CD4-positive, alpha-beta T cell (primary cell): ENCODE results near the gene MYRIP. TPM values are rescaled to one million over a fixed set of nuclear protein-coding genes. Genes with fewer than 3 reads are reported as not detected.

Experiments used
- ATAC-seq: fragments of 200-7000 bp; cut with Tn5 transposase; one replicate; pipeline ENCODE4 v1.10.0; 2022; ENCODE audit warnings: mild to moderate bottlenecking; ENCODE audit not compliant: poor library complexity
- CTCF ChIA-PET: fragments of 350-600 bp; sonication (Branson Sonifier 250); formaldehyde crosslinking; loops from one replicate; lab custom pipeline; 2021; ENCODE audit warnings: antibody characterized with exemption, inconsistent platforms; lab: Charles Lee
- POLR2A ChIA-PET: fragments of 350-600 bp; sonication (Branson Sonifier 250); formaldehyde crosslinking; loops from one replicate; lab custom pipeline; 2021; ENCODE audit warnings: antibody characterized with exemption, inconsistent platforms; lab: Charles Lee
- DNase-seq, 14 experiments: peaks; one replicate each; pipeline ENCODE4 v3.0.0-alpha.2; 2013 to 2020; ENCODE audit warnings: mixed read lengths in 2 of 14
- H3K27ac ChIP-seq, 2 donors: one replicate each; pipeline versions ENCODE4 v1.5.1 to v1.7.0; 2013; ENCODE audit warnings: low read length in 2 of 2, low read depth in 1 of 2, mild to moderate bottlenecking in 1 of 2
- H3K27me3 ChIP-seq, 2 experiments: 1 replicate in 1 of 2; 2 replicates in 1 of 2; pipeline versions ENCODE4 v1.6.1 to v1.7.0; 2013; ENCODE audit warnings: low read length in 2 of 2, control low read depth in 1 of 2, mild to moderate bottlenecking in 1 of 2, moderate library complexity in 1 of 2; ENCODE audit not compliant: insufficient read depth in 2 of 2, control insufficient read depth in 1 of 2
- H3K36me3 ChIP-seq: one replicate; pipeline ENCODE4 v1.6.1; 2013; ENCODE audit warnings: low read length, control low read depth; ENCODE audit not compliant: insufficient read depth
- H3K4me1 ChIP-seq: one replicate; pipeline ENCODE4 v1.6.1; 2013; ENCODE audit warnings: low read length, control low read depth; ENCODE audit not compliant: insufficient read depth
- H3K4me3 ChIP-seq: one replicate; pipeline ENCODE4 v1.5.1; 2013; ENCODE audit warnings: mild to moderate bottlenecking, low read length, moderate library complexity
- H3K9me3 ChIP-seq, 2 experiments: 1 replicate in 1 of 2; 2 replicates in 1 of 2; pipeline versions ENCODE4 v1.6.1 to v1.7.0; 2013; ENCODE audit warnings: low read length in 2 of 2, mild to moderate bottlenecking in 2 of 2, control low read depth in 1 of 2, moderate library complexity in 1 of 2; ENCODE audit not compliant: control insufficient read depth in 1 of 2, insufficient read depth in 1 of 2
- H3K27ac Mint-ChIP-seq: one replicate; pipeline ENCODE4 v1.8.0; 2020; ENCODE audit warnings: mixed read lengths
- H3K27me3 Mint-ChIP-seq: one replicate; pipeline ENCODE4 v1.8.0; 2021; ENCODE audit warnings: mixed read lengths
- H3K36me3 Mint-ChIP-seq: one replicate; pipeline ENCODE4 v1.8.0; 2021; ENCODE audit warnings: low read depth, mixed read lengths
- H3K4me1 Mint-ChIP-seq: one replicate; pipeline ENCODE4 v1.8.0; 2021; ENCODE audit warnings: low read depth, mixed read lengths
- H3K4me3 Mint-ChIP-seq: one replicate; pipeline ENCODE4 v1.8.0; 2020; ENCODE audit warnings: mild to moderate bottlenecking, mixed read lengths
- H3K9me3 Mint-ChIP-seq: one replicate; pipeline ENCODE4 v1.8.0; 2020; ENCODE audit warnings: mixed read lengths
- intact Hi-C, 2 experiments: fragments of 100-400 bp; cut with DNase I in 1 of 2; cut with micrococcal nuclease in 1 of 2; formaldehyde crosslinking; loops; one replicate each; pipeline versions ENCODE4 v1.15.1 to v1.9.0; 2023 to 2025; cut with DNase I, micrococcal nuclease
- total RNA-seq, 174 experiments: library from RNA in 2 of 174; stranded (reverse) in 2 of 174; gene quantifications; one replicate each; pipeline ENCODE4 v1.2.3 and lab custom pipeline; 2021 to 2026
- TF ChIP-seq, protein P1 (sequence below): fragments of 200-600 bp; IDR thresholded peaks from one replicate; pipeline ENCODE4 v1.8.0; 2022; ENCODE audit warnings: antibody characterized with exemption, mild to moderate bottlenecking

The MYRIP gene
- total RNA-seq, 2 experiments from 2014 or later: not detected

- no peaks in the 10 kb centered on the region for H3K4me1 Mint-ChIP-seq
- no peak overlapping the region for H3K4me3 Mint-ChIP-seq
- DNase-seq: no peak
- no peaks in the 10 kb centered on the region for H3K9me3 Mint-ChIP-seq
- POLR2A ChIA-PET: no interaction called here
- Histone ChIP-seq H3K36me3 (no peaks in the 10 kb centered on the region), H3K9me3 (no peaks in the 10 kb centered on the region), H3K27ac (no peak overlapping the region), H3K4me3 (no peak overlapping the region), H3K27me3 (no peaks in the 10 kb centered on the region), H3K4me1 (no peaks in the 10 kb centered on the region)
- intact Hi-C loops: no loop called here
- ATAC-seq: no peak
- CTCF ChIA-PET: no interaction called here
- no peak overlapping the region for H3K27ac Mint-ChIP-seq
- TF ChIP-seq, protein P1, sequence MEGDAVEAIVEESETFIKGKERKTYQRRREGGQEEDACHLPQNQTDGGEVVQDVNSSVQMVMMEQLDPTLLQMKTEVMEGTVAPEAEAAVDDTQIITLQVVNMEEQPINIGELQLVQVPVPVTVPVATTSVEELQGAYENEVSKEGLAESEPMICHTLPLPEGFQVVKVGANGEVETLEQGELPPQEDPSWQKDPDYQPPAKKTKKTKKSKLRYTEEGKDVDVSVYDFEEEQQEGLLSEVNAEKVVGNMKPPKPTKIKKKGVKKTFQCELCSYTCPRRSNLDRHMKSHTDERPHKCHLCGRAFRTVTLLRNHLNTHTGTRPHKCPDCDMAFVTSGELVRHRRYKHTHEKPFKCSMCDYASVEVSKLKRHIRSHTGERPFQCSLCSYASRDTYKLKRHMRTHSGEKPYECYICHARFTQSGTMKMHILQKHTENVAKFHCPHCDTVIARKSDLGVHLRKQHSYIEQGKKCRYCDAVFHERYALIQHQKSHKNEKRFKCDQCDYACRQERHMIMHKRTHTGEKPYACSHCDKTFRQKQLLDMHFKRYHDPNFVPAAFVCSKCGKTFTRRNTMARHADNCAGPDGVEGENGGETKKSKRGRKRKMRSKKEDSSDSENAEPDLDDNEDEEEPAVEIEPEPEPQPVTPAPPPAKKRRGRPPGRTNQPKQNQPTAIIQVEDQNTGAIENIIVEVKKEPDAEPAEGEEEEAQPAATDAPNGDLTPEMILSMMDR: no peak
- H3K36me3 Mint-ChIP-seq: no peaks in the 10 kb centered on the region
- peaks cover 11% of the 10 kb centered on the region for H3K27me3 Mint-ChIP-seq
These were observed 124.7 kb downstream of the MYRIP start for GRCh38 chr3:39933986-39934693.

GRCh38 chr3:39934696-39935095 lies 125.3 kb downstream of the MYRIP start:
- peaks cover 11% of the 10 kb centered on the region for H3K27me3 Mint-ChIP-seq

DNA sequence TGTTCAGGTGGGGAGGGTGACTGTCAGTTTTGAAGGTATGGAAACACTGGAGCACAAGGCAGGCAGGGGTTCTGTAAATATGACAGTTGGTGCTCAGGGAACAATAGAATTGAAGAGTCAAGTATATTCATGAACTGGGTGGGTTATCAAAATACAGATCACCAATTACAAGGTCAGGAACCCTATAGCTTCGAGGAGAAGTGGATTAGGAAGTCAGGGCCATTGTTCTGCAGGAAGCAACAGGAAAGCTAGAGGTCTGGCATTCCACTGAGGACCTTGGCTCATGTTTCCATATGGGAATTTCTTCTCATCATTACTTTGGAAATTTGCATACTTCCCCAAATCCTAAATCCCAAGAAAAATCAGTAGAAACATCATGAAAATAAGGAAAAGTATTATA lies 125.9 kb downstream of the MYRIP start:
- CTCF ChIA-PET: no interaction called here
- H3K36me3 ChIP-seq: no peaks in the 10 kb centered on the region
- ATAC-seq (no peak), DNase-seq (no peak)
- H3K27ac ChIP-seq: no peak overlapping the region
- Mint-ChIP-seq H3K4me1 (no peaks in the 10 kb centered on the region), H3K27ac (no peak overlapping the region), H3K9me3 (no peaks in the 10 kb centered on the region), H3K36me3 (no peaks in the 10 kb centered on the region), H3K27me3 (peaks cover 11% of the 10 kb centered on the region), H3K4me3 (no peak overlapping the region)
- intact Hi-C loops: no loop called here
- no peaks in the 10 kb centered on the region for H3K9me3 ChIP-seq
- POLR2A ChIA-PET: no interaction called here
- no peaks in the 10 kb centered on the region for H3K27me3 ChIP-seq
- H3K4me1 ChIP-seq: no peaks in the 10 kb centered on the region
- no peak overlapping the region for H3K4me3 ChIP-seq
- TF ChIP-seq, protein P1: no peak

More at GRCh38 chr3:39934696-39935095, 125.3 kb downstream of the MYRIP start:
- Histone ChIP-seq H3K27ac (no peak overlapping the region), H3K9me3 (no peaks in the 10 kb centered on the region), H3K4me1 (no peaks in the 10 kb centered on the region), H3K36me3 (no peaks in the 10 kb centered on the region), H3K27me3 (no peaks in the 10 kb centered on the region), H3K4me3 (no peak overlapping the region)
- Mint-ChIP-seq H3K36me3 (no peaks in the 10 kb centered on the region), H3K4me1 (no peaks in the 10 kb centered on the region), H3K9me3 (no peaks in the 10 kb centered on the region), H3K27ac (no peak overlapping the region), H3K4me3 (no peak overlapping the region)
- ATAC-seq: no peak
- no peak for DNase-seq
- TF ChIP-seq, protein P1: no peak
- ChIA-PET CTCF (no interaction called here), POLR2A (no interaction called here)
- intact Hi-C loops: no loop called here
